ENCODE measurements around the gene DCST2.
"Not testable (repeated sequence)": the region's sequence is repeated elsewhere in the genome, so short reads cannot be mapped to it uniquely, and the experiment has no call there.

The DCST2 gene

DNA sequence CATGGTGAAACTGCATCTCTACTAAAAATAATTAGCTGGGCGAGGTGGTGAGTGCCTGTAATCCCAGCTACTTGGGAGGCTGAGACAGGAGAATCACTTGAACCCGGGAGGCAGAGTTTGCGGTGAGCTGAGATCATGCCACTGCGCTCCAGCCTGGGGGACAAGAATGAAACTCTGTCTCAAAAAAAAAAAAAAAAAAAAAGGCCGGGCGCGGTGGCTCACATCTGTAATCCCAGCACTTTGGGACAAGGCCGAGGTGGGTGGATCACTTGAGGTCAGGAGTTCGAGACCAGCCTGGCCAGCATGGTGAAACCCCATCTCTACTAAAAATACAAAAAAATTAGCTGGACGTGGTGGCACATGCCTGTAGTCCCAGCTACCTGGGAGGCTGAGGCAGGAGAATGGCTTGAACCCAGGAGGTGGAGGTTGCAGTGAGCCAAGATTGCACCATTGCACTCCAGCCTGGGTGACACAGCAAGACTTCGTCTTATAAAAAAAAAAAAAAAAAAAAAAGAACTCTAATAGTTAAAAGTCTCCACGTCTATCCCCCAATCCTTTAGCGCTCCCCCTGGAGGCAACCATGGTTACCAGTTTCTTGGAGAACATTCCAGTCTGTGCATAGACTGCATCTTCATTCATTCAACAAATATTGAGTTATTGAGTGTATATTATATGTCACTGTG lies 38.1 kb downstream of the DCST2 start:
- DNase-seq: not testable (repeated sequence)

GRCh38 chr1:154994591-154994990 lies 39.0 kb downstream of the DCST2 start:
- no peak for DNase-seq

DNA sequence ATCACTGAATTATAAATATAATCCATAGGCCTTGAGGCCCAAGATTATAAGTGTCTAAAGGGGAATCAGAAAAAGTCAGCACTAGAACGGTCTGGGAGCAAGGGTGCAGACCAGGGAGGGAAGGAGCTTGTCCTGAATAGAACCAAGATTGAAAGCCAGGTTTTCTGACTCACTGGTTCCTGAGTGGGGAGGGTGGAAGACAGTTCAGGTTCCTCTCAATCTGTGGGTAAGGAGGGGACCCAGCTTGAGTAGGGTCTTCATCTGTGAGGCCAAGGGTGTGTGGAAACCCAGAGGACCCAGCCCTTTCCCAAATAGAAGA lies 39.4 kb downstream of the DCST2 start:
- DNase-seq: no peak

- DNase-seq: no peak
Measured at GRCh38 chr1:154993572-154994268, 39.9 kb downstream of the DCST2 start, which contains the start of gene LENEP. Gene LENEP, plus strand, starts transcription at chr1:154993586. Its CDS starts 22 bp downstream, at chr1:154993608.

DNA sequence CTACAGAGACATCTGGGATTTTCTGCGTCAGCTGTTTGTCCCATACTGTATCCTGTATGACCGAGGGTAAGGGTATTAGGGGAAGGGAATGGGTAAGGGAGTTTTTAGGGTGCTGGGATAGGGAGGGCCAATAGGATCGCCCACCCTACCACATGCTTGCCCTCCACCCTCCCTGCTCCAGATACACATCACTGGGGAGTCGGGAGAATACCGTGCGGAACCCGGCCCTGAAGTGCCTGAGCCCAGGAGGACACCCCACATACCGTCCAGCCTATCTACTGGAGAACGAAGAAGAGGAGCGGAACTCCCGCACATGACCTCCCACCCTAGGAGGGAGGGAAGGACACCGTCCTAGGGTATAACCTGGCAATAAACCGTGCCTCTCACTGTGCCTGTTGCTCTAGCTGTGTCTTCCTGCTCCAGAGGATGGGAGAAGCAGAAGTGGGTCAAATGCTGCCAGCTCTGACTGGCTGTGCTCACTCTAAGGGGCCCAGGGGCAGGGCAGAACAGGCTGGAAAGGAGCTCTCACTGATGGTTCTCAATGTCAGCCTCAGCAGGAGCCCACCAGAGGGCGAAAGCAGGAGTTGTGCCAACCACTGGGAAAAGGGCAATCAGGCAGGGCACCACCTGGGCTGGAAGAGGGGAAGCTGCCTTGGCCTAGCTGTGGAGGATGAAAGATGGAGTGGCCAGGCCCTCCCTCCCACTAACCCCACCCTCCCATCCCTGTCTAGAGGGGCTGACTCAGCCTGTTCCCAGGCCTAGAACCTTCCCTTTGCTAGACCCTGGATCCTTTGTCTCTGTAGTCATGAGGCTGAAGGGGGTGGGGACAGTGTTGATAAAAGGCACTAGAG lies 40.6 kb downstream of the DCST2 start:
- DNase-seq: no peak

- no peak for DNase-seq
Measured at GRCh38 chr1:154990276-154990675, 43.3 kb downstream of the DCST2 start.

GRCh38 chr1:154989195-154989860 lies 44.3 kb downstream of the DCST2 start:
- DNase-seq: no peak

- DNase-seq: no peak
Measured at GRCh38 chr1:154988058-154988954, 45.3 kb downstream of the DCST2 start.

GRCh38 chr1:154987326-154987725 lies 46.3 kb downstream of the DCST2 start:
- no peak for DNase-seq

DNA sequence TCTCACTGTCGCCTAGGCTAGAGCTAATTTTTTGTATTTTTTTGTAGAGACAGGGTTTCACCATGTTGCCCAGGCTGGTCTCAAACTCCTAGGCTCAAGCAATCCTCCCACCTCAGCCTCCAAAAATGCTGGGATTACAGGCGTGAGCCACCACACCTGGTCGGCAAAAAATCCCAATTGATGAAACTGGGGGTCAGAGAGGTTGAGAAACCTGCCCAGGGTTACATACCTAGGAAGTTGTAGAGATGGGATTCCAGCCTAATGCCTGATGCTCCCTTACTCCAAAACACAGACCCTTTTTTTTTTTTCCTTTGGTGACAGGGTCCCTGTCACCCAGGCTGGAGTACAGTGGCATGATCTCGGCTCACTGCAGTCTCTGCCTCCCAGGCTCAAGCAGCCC lies 46.8 kb downstream of the DCST2 start:
- DNase-seq: not testable (repeated sequence)

DNA sequence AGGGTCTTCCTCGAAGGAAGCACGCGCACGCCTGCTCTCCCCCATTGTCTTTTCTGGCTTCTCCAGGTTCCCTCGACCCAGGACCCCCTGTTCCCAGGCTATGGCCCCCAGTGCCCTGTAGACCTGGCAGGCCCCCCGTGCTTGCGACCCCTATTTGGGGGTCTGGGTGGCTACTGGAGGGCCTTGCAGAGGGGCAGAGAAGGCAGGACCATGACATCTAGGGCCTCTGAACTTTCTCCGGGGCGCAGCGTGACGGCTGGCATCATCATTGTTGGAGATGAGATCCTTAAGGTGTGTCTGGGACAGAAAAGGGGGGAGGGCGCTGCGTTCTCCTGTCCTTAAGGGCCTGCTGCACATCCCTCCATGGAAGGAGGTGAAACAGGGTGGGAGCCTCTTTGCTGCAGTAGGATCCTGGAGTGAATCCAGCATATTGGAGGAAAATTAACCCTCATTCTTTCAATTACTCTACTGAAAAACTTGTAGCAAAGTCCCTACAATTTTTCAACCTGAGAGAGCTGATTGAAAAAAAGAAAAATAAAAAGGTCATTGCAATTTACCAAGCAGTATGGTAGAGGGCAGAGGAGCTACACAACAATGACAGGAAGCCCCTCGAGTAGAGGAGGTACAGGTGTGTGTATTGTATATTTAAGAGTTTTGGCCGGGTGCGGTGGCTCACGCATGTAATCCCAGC lies 49.7 kb downstream of the DCST2 start:
- DNase-seq: no peak

DNA sequence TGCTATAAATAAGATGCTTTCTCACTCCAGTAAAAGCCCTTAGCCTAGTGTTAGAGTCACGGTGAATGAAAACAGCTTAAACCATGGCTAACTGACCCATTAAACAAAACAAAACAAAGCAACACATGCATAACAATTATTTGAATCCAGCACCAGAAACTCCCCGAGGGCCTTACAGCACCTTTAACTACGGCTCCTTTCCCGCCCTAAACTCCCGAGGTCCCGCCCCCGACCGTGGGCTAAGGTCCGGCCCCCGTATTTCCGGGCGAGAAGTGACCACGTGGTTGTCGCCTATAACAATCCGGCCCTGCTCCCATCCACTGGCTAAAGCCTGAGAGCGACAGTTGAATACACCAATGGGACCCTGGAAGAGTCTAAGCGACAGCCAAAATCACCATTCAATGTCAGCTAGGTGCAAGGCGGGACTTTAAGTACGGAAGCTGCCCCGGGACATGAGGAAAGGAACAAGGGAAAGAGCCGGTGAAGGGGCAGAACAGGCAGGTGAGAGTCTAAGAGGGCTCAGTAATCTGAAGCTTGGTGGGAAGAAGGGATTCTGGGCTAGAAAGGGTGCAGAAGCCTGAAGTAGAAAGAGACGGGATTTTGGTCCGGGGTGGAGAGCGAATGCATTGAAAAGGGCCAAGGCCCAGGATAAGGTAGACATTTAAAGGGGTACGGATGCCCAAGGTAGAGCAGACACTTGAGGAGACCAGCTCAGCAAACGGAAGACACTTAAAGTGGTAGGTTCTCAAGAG lies 50.5 kb downstream of the DCST2 start, which contains the start of gene FLAD1:
TSS of gene FLAD1 (plus strand) at position 448 of the 752 bp plus-strand sequence. CDS start 351 bp downstream, outside the sequence.
- DNase-seq: peak; percentile 84

- DNase-seq: no peak
Measured at GRCh38 chr1:154982341-154982740, 51.2 kb downstream of the DCST2 start.

DNA sequence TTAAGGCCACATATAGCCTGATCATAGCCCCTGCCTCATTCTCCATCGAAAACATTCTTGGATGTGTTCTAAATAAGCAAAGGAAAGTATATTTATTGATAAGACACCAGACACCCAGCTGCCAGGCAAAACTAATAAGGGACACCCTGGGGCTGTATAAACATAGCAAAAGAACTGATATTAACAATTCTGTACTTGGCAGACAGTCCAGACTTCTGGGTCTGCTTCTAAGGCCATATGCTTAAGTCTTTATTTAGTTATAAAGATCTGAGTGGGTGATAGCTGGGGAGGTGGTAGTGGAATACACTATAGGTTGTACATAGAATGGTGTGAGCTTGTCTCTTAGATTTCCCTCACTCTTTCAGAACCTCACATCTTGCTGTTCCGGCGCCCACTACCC lies 55.2 kb downstream of the DCST2 start:
- no peak for DNase-seq

- DNase-seq: not testable (repeated sequence)
Measured at GRCh38 chr1:154977762-154978161, 55.8 kb downstream of the DCST2 start.

GRCh38 chr1:154975409-154976059 lies 58.0 kb downstream of the DCST2 start:
- DNase-seq: no peak

GRCh38 chr1:154974808-154975408 lies 58.7 kb downstream of the DCST2 start:
- peak; percentile 92 for DNase-seq

DNA sequence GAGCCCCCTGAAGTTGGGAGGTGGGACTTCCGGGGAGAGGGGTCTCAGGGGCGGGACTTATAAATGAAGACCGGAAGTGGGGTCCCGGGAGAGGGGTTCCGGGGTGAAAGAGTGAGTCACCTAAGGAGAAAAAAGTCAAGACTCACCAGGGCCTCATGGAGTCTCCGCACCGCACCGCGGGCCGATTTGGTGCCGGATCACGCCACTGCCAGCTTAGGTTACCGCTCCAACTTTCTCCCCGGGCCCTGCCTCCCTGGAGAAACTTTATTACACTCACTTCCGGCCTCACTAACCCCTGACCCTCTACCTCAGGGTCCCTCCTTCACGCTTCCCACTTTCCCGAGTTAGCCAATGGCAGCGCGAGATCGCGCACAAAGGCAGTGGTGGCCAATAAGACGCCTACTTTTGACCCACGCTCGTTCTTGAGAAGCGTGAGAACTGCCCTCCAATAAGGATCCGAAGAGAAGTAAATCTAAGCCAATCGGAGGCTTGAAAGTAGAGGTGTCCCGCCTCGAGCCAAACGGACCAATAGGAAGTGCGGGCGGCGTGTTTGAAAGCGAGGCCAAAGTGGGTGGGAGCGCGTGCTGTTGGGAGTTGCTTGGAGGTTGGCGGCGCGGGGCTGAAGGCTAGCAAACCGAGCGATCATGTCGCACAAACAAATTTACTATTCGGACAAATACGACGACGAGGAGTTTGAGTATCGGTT lies 59.3 kb downstream of the DCST2 start, which contains the start of gene CKS1B:
TSS of gene CKS1B (plus strand) at position 580 of the 706 bp plus-strand sequence. CDS start at position 645, 65 bp downstream.
- peak; percentile 92 for DNase-seq

All from GOT3 (cell line).